SK-N-SH treated with all-trans-retinoic acid at 6 μM for 48 hours (cell line): ENCODE measurements around the gene PLEKHA4.

Experiments
- ATAC-seq: fragments of 200-7000 bp; cut with Tn5 transposase; 3 replicates; pipeline ENCODE4 v1.9.1; 2020; ENCODE audit warnings: mild to moderate bottlenecking, moderate library complexity
- ARNTL ChIP-seq: fragments of 450-650 bp; formaldehyde crosslinking; IDR thresholded peaks from 2 replicates; pipeline ENCODE4 v1.5.0; 2020; ENCODE audit warnings: low read depth, mild to moderate bottlenecking, moderate library complexity, borderline replicate concordance
- BACH2 ChIP-seq: fragments of 250-450 bp; sonication (Bioruptor Pico); IDR thresholded peaks from 2 replicates; pipeline ENCODE4 v1.9.0; 2021; ENCODE audit warnings: mild to moderate bottlenecking, borderline replicate concordance
- CSDC2 ChIP-seq: fragments of 250-450 bp; sonication (Bioruptor Pico); IDR thresholded peaks from 2 replicates; pipeline ENCODE4 v1.5.0; 2020; ENCODE audit warnings: mild to moderate bottlenecking, moderate library complexity
- ESRRG ChIP-seq: fragments of 250-450 bp; sonication (Bioruptor Pico); IDR thresholded peaks from 2 replicates; pipeline ENCODE4 v1.6.1; 2021; ENCODE audit warnings: mild to moderate bottlenecking
- GLIS3 ChIP-seq: fragments of 250-450 bp; sonication (Bioruptor Pico); IDR thresholded peaks from 2 replicates; pipeline ENCODE4 v1.5.0; 2020; ENCODE audit warnings: mild to moderate bottlenecking, moderate library complexity
- OSR1 ChIP-seq: fragments of 250-450 bp; sonication (Bioruptor Pico); IDR thresholded peaks from 2 replicates; pipeline ENCODE4 v1.8.0; 2022; ENCODE audit warnings: moderate library complexity, mild to moderate bottlenecking, inconsistent platforms
- PPARA ChIP-seq: fragments of 250-450 bp; sonication (Bioruptor Pico); IDR thresholded peaks from 2 replicates; pipeline ENCODE4 v1.5.0; 2020; ENCODE audit warnings: mild to moderate bottlenecking, borderline replicate concordance
- RARB ChIP-seq: fragments of 250-450 bp; sonication (Bioruptor Pico); IDR thresholded peaks from 2 replicates; pipeline ENCODE4 v1.8.0; 2021; ENCODE audit warnings: mild to moderate bottlenecking, moderate library complexity
- SNAI2 ChIP-seq: fragments of 250-450 bp; sonication (Bioruptor Pico); IDR thresholded peaks from 2 replicates; pipeline ENCODE4 v1.5.0; 2020; ENCODE audit warnings: mild to moderate bottlenecking, moderate library complexity
- TCF4 ChIP-seq: fragments of 250-450 bp; sonication (Bioruptor Pico); IDR thresholded peaks from 2 replicates; pipeline ENCODE4 v1.8.0; 2021; ENCODE audit warnings: mild to moderate bottlenecking, moderate library complexity, borderline replicate concordance
- TOX ChIP-seq: fragments of 250-450 bp; sonication (Bioruptor Pico); IDR thresholded peaks from 2 replicates; pipeline ENCODE4 v1.8.0; 2021; ENCODE audit warnings: mild to moderate bottlenecking, moderate library complexity, borderline replicate concordance
- ZC3H10 ChIP-seq: fragments of 250-450 bp; sonication (Bioruptor Pico); IDR thresholded peaks from 2 replicates; pipeline ENCODE4 v1.5.1; 2021; ENCODE audit warnings: mild to moderate bottlenecking, moderate library complexity
- ZFP30 ChIP-seq: fragments of 450-650 bp; formaldehyde crosslinking; IDR thresholded peaks from 2 replicates; pipeline ENCODE4 v1.5.0; 2022; ENCODE audit warnings: mild to moderate bottlenecking, moderate library complexity
- ZNF565 ChIP-seq: fragments of 450-650 bp; formaldehyde crosslinking; conservative IDR thresholded peaks from 2 replicates; pipeline ENCODE4 v1.5.0; 2020; ENCODE audit warnings: low read depth, mild to moderate bottlenecking, moderate library complexity
- ZNF70 ChIP-seq: fragments of 450-650 bp; formaldehyde crosslinking; IDR thresholded peaks from 2 replicates; pipeline ENCODE4 v1.5.0; 2020; ENCODE audit warnings: mild to moderate bottlenecking, moderate library complexity
- ZNF8 ChIP-seq: fragments of 450-650 bp; formaldehyde crosslinking; IDR thresholded peaks from 2 replicates; pipeline ENCODE4 v1.5.0; 2020; ENCODE audit warnings: mild to moderate bottlenecking, moderate library complexity
- TF ChIP-seq, protein P1 (sequence below): fragments of 250-450 bp; sonication (Bioruptor Pico); IDR thresholded peaks from 2 replicates; pipeline ENCODE4 v1.5.1; 2020; ENCODE audit warnings: low read depth, mild to moderate bottlenecking, moderate library complexity
- TF ChIP-seq, protein P2 (sequence below): fragments of 250-450 bp; sonication (Bioruptor Pico); IDR thresholded peaks from 2 replicates; pipeline ENCODE4 v1.8.0; 2020; ENCODE audit warnings: mild to moderate bottlenecking, moderate library complexity, borderline replicate concordance
- TF ChIP-seq, protein P3 (sequence below): fragments of 250-450 bp; sonication (Bioruptor Pico); IDR thresholded peaks from 2 replicates; pipeline ENCODE4 v1.5.1; 2021; ENCODE audit warnings: mild to moderate bottlenecking, moderate library complexity
- TF ChIP-seq, protein P4 (sequence below): fragments of 250-450 bp; sonication (Bioruptor Pico); IDR thresholded peaks from 2 replicates; pipeline ENCODE4 v1.5.0; 2020; ENCODE audit warnings: mild to moderate bottlenecking, moderate library complexity

The PLEKHA4 gene

DNA sequence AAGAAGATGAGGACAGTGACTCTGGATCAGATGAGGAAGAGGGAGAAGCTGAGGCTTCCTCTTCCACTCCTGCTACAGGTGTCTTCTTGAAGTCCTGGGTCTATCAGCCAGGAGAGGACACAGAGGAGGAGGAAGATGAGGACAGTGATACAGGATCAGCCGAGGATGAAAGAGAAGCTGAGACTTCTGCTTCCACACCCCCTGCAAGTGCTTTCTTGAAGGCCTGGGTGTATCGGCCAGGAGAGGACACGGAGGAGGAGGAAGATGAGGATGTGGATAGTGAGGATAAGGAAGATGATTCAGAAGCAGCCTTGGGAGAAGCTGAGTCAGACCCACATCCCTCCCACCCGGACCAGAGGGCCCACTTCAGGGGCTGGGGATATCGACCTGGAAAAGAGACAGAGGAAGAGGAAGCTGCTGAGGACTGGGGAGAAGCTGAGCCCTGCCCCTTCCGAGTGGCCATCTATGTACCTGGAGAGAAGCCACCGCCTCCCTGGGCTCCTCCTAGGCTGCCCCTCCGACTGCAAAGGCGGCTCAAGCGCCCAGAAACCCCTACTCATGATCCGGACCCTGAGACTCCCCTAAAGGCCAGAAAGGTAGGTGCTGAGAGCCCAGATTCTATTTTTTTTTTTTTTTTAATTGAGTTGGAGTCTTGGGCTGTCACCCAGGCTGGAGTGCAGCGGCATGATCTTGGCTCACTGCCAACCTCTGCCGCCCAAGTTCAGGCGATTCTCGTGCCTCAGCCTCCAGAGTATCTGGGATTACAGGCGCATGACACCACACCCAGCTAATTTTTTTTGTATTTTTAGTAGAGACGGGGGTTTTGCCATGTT lies 6.1 kb upstream of the PLEKHA4 start:
- peak; percentile 5 for ATAC-seq
- TF ChIP-seq PPARA (CRISPR knock-in tag) (no peak), RARB (CRISPR knock-in tag) (no peak), ZC3H10 (no peak), ZNF8 (CRISPR knock-in tag) (no peak), ESRRG (no peak)

DNA sequence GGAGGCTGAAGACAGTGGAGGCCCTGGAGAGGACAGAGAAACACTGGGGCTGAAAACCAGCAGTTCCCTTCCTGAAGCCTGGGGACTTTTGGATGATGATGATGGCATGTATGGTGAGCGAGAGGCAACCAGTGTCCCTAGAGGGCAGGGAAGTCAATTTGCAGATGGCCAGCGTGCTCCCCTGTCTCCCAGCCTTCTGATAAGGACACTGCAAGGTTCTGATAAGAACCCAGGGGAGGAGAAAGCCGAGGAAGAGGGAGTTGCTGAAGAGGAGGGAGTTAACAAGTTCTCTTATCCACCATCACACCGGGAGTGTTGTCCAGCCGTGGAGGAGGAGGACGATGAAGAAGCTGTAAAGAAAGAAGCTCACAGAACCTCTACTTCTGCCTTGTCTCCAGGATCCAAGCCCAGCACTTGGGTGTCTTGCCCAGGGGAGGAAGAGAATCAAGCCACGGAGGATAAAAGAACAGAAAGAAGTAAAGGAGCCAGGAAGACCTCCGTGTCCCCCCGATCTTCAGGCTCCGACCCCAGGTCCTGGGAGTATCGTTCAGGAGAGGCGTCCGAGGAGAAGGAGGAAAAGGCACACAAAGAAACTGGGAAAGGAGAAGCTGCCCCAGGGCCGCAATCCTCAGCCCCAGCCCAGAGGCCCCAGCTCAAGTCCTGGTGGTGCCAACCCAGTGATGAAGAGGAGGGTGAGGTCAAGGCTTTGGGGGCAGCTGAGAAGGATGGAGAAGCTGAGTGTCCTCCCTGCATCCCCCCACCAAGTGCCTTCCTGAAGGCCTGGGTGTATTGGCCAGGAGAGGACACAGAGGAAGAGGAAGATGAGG lies 5.3 kb upstream of the PLEKHA4 start:
- TF ChIP-seq ESRRG: no peak
- no peak for TF ChIP-seq ZNF70 (CRISPR knock-in tag)
- ATAC-seq: no peak

DNA sequence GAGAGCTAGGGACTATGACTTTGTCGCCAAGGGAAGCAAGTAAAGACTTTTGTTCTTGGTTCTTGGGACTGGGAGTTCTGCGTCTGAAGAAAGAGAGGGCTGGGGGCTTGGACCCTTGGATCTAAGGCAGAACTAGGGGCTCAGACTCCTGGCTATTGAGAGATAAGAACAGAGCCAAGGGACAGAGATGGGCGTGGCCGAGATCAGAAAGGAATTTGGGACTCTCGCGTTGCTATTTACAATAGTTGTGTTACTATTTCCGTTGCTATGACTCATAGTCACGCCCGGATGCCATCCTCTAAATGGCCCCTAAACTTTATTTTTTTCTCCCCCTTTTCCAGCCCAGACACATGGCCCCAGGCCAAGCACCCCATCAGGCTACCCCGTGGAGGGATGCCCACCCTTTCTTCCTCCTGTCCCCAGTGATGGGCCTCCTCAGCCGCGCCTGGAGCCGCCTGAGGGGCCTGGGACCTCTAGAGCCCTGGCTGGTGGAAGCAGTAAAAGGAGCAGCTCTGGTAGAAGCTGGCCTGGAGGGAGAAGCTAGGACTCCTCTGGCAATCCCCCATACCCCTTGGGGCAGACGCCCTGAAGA lies 4.6 kb upstream of the PLEKHA4 start:
- ATAC-seq: peak; percentile 71
- TF ChIP-seq, protein P1, sequence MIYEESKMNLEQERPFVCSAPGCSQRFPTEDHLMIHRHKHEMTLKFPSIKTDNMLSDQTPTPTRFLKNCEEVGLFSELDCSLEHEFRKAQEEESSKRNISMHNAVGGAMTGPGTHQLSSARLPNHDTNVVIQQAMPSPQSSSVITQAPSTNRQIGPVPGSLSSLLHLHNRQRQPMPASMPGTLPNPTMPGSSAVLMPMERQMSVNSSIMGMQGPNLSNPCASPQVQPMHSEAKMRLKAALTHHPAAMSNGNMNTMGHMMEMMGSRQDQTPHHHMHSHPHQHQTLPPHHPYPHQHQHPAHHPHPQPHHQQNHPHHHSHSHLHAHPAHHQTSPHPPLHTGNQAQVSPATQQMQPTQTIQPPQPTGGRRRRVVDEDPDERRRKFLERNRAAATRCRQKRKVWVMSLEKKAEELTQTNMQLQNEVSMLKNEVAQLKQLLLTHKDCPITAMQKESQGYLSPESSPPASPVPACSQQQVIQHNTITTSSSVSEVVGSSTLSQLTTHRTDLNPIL: peak; percentile 10
- peak; percentile 74; the same call in 1 of the 2 replicates for TF ChIP-seq TOX (CRISPR knock-in tag)
- TF ChIP-seq, protein P2, sequence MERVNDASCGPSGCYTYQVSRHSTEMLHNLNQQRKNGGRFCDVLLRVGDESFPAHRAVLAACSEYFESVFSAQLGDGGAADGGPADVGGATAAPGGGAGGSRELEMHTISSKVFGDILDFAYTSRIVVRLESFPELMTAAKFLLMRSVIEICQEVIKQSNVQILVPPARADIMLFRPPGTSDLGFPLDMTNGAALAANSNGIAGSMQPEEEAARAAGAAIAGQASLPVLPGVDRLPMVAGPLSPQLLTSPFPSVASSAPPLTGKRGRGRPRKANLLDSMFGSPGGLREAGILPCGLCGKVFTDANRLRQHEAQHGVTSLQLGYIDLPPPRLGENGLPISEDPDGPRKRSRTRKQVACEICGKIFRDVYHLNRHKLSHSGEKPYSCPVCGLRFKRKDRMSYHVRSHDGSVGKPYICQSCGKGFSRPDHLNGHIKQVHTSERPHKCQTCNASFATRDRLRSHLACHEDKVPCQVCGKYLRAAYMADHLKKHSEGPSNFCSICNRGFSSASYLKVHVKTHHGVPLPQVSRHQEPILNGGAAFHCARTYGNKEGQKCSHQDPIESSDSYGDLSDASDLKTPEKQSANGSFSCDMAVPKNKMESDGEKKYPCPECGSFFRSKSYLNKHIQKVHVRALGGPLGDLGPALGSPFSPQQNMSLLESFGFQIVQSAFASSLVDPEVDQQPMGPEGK (CRISPR knock-in tag): peak; percentile 51
- TF ChIP-seq, protein P3, sequence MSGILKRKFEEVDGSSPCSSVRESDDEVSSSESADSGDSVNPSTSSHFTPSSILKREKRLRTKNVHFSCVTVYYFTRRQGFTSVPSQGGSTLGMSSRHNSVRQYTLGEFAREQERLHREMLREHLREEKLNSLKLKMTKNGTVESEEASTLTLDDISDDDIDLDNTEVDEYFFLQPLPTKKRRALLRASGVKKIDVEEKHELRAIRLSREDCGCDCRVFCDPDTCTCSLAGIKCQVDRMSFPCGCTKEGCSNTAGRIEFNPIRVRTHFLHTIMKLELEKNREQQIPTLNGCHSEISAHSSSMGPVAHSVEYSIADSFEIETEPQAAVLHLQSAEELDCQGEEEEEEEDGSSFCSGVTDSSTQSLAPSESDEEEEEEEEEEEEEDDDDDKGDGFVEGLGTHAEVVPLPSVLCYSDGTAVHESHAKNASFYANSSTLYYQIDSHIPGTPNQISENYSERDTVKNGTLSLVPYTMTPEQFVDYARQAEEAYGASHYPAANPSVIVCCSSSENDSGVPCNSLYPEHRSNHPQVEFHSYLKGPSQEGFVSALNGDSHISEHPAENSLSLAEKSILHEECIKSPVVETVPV (CRISPR knock-in tag): peak; percentile 70; the same call in 1 of the 2 replicates
- no peak for TF ChIP-seq CSDC2 (CRISPR knock-in tag)
- peak; percentile 76 for TF ChIP-seq ZC3H10
- TF ChIP-seq, protein P4, sequence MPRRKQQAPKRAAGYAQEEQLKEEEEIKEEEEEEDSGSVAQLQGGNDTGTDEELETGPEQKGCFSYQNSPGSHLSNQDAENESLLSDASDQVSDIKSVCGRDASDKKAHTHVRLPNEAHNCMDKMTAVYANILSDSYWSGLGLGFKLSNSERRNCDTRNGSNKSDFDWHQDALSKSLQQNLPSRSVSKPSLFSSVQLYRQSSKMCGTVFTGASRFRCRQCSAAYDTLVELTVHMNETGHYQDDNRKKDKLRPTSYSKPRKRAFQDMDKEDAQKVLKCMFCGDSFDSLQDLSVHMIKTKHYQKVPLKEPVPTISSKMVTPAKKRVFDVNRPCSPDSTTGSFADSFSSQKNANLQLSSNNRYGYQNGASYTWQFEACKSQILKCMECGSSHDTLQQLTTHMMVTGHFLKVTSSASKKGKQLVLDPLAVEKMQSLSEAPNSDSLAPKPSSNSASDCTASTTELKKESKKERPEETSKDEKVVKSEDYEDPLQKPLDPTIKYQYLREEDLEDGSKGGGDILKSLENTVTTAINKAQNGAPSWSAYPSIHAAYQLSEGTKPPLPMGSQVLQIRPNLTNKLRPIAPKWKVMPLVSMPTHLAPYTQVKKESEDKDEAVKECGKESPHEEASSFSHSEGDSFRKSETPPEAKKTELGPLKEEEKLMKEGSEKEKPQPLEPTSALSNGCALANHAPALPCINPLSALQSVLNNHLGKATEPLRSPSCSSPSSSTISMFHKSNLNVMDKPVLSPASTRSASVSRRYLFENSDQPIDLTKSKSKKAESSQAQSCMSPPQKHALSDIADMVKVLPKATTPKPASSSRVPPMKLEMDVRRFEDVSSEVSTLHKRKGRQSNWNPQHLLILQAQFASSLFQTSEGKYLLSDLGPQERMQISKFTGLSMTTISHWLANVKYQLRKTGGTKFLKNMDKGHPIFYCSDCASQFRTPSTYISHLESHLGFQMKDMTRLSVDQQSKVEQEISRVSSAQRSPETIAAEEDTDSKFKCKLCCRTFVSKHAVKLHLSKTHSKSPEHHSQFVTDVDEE (CRISPR knock-in tag): no peak
- no peak for TF ChIP-seq ZFP30 (CRISPR knock-in tag)
- TF ChIP-seq SNAI2 (CRISPR knock-in tag): no peak
- no peak for TF ChIP-seq ARNTL (CRISPR knock-in tag)
- no peak for TF ChIP-seq OSR1 (CRISPR knock-in tag)
- 0 out of 2 replicates have a peak, but pooled peaks have one; percentile 61 for TF ChIP-seq ESRRG
- TF ChIP-seq RARB (CRISPR knock-in tag): no peak
- TF ChIP-seq ZNF70 (CRISPR knock-in tag): no peak

DNA sequence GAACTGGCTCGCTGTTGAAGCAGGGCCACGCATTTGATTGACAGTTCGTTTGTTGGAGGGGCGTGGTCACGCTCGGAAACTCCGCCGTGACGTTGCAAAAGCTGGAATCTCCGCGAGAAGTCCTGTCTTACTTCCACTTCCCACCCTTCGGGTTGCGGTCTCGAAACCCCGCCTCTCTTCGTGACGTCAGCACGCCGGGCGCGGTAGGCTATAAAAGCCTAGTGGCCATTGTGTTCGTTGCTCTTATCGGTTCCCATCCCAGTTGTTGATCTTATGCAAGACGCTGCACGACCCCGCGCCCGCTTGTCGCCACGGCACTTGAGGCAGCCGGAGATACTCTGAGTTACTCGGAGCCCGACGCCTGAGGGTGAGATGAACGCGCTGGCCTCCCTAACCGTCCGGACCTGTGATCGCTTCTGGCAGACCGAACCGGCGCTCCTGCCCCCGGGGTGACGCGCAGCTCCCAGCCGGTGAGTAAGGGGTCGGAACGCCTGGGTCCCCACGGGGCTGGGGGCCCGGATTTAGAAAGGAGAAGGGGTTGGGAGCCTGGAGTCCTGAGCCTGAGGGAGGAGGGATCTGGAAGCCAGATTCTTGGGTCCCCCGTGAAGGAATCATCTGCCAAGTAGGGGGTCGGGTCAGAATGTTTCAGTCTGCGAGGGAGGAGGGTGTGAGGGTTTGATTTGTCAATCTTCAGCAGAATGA lies 3.9 kb upstream of the PLEKHA4 start, which contains the start of gene PPP1R15A:
PPP1R15A (plus strand) TSS at position 240 of the 702 bp plus-strand sequence. CDS start 813 bp downstream, outside the sequence.
- peak; percentile 53 for ATAC-seq
- TF ChIP-seq ZNF565 (CRISPR knock-in tag): no peak
- no peak for TF ChIP-seq TCF4 (CRISPR knock-in tag)
- no peak for TF ChIP-seq BACH2 (CRISPR knock-in tag)
- TF ChIP-seq, protein P4 (CRISPR knock-in tag): peak; percentile 39; the same call in 1 of the 2 replicates
- TF ChIP-seq SNAI2 (CRISPR knock-in tag): no peak
- TF ChIP-seq PPARA (CRISPR knock-in tag): no peak
- no peak for TF ChIP-seq ZFP30 (CRISPR knock-in tag)
- TF ChIP-seq ZC3H10: no peak
- 0 out of 2 replicates have a peak, but pooled peaks have one; percentile 12 for TF ChIP-seq GLIS3 (CRISPR knock-in tag)
- TF ChIP-seq ZNF70 (CRISPR knock-in tag): no peak
- TF ChIP-seq, protein P3 (CRISPR knock-in tag): no peak
